HG03139 (cell line): Measurements from ENCODE around the gene FBXL14.

Experiments
- ATAC-seq: cut with Tn5 transposase; IDR thresholded peaks from one replicate; pipeline ENCODE4 v1.9.1; 2021; ENCODE audit not compliant: unreplicated experiment

FBXL14 gene

GRCh38 chr12:1593174-1594005 is 991 bp downstream of the FBXL14 start:
- peak; percentile 20 for ATAC-seq

GRCh38 chr12:1592444-1593173 is 1.8 kb downstream of the FBXL14 start:
- no peak for ATAC-seq

GRCh38 chr12:1591543-1591942 is 2.8 kb downstream of the FBXL14 start:
- ATAC-seq = no peak

- ATAC-seq = no peak
Measured at GRCh38 chr12:1591034-1591433, 3.3 kb downstream of the FBXL14 start.

- no peak for ATAC-seq
Measured at GRCh38 chr12:1590221-1590979, 4.0 kb downstream of the FBXL14 start.

- ATAC-seq = no peak
Measured at GRCh38 chr12:1588575-1588947, 5.8 kb downstream of the FBXL14 start.

GRCh38 chr12:1587927-1588574 is 6.3 kb downstream of the FBXL14 start:
- ATAC-seq = no peak

GRCh38 chr12:1584326-1584725 is 10.1 kb downstream of the FBXL14 start:
- no peak for ATAC-seq

- no peak for ATAC-seq
Measured at GRCh38 chr12:1583421-1584078, 10.8 kb downstream of the FBXL14 start.

- ATAC-seq = no peak
Measured at GRCh38 chr12:1582709-1583050, 11.7 kb downstream of the FBXL14 start.

- no peak for ATAC-seq
Measured at GRCh38 chr12:1581973-1582708, 12.2 kb downstream of the FBXL14 start.

- ATAC-seq = no peak
Measured at GRCh38 chr12:1580526-1580925, 13.9 kb downstream of the FBXL14 start.

GRCh38 chr12:1579651-1580435 is 14.5 kb downstream of the FBXL14 start:
- ATAC-seq = no peak

GRCh38 chr12:1576410-1577241 is 17.8 kb downstream of the FBXL14 start:
- ATAC-seq = no peak

- ATAC-seq = no peak
Measured at GRCh38 chr12:1575408-1576401, 18.7 kb downstream of the FBXL14 start.

- no peak for ATAC-seq
Measured at GRCh38 chr12:1574865-1575259, 19.5 kb downstream of the FBXL14 start.
